D341Med (cell line): ENCODE measurements around the gene UBE2D1.

Experiments used
- DNase-seq: peaks from one replicate; pipeline ENCODE4 v3.0.0; 2012; ENCODE audit warnings: low spot score

UBE2D1 gene

GRCh38 chr10:58334817-58335305 lies at the start of gene UBE2D1:
TSS of gene UBE2D1 (plus strand) at chr10:58335006. CDS start at chr10:58335202, 196 bp downstream.
- peak; percentile 98 for DNase-seq

GRCh38 chr10:58291538-58292174 lies 43.1 kb upstream of the UBE2D1 start:
- DNase-seq, result peak; percentile 67

DNA sequence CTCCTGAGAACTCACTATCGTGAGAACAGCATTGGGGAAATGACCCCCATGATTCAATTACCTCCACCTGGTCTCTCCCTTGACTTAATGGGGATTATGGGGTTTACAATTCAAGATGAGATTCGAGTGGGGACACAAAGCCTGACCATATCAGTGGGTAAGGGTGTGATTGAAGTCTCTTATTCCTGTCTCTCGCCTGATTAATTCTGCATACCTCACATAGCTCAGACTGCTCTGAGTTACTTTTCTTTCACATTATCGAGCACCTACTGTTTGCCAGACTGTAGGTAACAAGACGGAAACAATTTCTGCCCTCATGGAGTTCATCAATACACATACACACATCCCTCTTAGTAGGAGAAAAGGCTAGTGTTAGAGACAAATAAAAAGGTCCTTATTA lies 40.8 kb upstream of the UBE2D1 start:
- no peak for DNase-seq

DNA sequence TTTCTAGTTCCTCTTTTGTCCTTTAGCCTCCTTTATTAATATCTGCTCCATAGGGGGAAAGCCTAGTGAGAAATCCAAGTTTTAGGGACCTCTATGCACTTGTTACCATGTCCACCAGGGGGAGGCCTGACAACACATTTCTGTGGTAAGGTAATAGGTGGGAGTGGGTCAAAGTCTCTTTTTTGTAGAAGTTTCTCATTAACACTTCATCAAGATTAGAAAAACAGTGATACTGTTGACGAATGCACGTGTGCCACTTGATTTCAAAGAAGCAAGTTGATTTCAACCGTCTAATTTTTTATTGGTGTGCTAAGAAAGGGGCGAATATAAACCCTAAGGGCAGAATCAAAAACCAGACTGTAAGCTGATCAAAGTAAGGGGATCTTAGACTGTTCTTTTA lies 35.2 kb upstream of the UBE2D1 start:
- DNase-seq, result peak; percentile 77

GRCh38 chr10:58300676-58301075 lies 34.1 kb upstream of the UBE2D1 start:
- DNase-seq, result no peak

- DNase-seq, result no peak
Observed at GRCh38 chr10:58302254-58302653, 32.6 kb upstream of the UBE2D1 start.

DNA sequence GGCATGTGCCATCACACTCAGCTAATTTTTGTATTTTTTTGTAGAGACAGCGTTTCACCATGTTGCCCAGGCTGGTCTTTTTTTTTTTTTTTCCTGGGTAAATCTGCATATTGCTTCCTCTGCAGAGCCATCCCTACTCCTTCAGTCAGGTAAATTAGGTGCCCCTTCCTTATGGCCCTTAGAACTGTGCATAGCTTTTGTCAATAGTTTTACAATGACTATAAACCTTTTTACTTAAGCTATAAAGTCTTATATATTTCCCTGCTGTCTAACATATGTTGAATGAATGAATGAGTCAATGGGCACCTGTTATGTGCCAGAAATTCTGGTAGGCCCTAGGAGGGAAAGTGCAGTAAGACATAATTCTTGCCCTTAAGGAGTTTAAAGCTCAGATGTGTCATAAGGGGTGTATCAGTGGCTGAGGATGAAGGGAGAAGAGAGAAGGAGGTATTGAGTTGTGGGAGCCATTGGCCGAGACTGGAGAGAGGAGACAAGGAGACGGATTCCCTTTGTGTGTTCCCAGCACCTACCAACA lies 30.6 kb upstream of the UBE2D1 start:
- no peak for DNase-seq

- no peak for DNase-seq
Observed at GRCh38 chr10:58305821-58306220, 29.0 kb upstream of the UBE2D1 start.

GRCh38 chr10:58307676-58308075 lies 27.1 kb upstream of the UBE2D1 start:
- no peak for DNase-seq

DNA sequence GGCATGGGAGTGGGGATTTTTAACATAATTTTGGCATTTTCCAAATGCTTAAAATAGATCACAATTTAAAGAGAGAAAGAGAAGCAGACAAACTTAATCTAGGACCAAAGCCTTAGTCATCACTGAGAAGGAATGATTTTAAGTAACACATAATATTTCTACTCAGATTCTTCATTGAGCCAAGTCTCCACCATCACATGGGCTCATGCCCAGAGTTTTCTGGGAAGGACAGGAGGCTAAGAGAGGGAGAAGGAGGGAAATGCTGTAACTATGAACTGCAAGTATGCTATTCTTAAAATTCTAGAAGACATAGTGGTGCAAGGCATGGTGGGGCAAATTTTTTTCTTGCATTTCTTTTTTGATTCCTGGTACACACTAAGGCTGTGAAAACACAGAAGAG lies 23.8 kb upstream of the UBE2D1 start:
- no peak for DNase-seq

DNA sequence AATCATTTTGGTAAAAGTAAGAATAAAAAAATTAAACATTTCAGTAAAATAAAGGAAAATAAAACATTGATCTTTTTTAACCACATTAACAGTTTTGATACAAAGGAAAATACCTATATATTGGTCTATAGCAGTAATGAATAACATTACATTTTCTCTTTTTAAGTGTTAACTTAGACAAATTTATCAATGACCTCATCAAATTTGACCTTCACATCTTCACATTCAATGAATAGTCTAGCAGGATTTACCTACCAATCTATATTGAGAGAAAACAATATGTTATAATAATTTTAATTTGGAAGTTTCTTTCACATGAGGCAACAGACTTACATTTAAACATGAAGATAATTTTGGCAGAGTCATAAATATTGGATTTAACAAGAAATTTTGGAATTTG lies 17.9 kb upstream of the UBE2D1 start:
- no peak for DNase-seq

GRCh38 chr10:58318346-58318745 lies 16.5 kb upstream of the UBE2D1 start:
- DNase-seq, result peak; percentile 61

DNA sequence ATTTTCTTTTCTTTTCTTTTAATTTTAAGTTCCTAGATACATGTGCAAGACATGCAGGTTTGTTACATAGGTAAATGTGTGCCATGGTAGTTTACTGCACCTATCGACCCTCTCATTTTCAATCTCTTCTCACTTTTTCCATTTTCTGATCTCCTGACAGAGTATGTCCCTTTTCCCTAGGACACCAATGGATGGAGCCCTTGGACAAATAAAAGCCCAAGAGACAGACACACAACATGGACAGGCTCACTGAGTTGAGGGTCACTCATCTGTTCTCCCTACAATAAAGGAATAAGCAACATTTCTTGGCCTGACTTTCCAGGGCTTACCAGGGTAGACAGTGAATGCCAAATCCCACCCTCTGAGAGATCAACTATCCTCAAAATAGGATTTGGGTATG lies 15.2 kb upstream of the UBE2D1 start:
- DNase-seq, result no peak

DNA sequence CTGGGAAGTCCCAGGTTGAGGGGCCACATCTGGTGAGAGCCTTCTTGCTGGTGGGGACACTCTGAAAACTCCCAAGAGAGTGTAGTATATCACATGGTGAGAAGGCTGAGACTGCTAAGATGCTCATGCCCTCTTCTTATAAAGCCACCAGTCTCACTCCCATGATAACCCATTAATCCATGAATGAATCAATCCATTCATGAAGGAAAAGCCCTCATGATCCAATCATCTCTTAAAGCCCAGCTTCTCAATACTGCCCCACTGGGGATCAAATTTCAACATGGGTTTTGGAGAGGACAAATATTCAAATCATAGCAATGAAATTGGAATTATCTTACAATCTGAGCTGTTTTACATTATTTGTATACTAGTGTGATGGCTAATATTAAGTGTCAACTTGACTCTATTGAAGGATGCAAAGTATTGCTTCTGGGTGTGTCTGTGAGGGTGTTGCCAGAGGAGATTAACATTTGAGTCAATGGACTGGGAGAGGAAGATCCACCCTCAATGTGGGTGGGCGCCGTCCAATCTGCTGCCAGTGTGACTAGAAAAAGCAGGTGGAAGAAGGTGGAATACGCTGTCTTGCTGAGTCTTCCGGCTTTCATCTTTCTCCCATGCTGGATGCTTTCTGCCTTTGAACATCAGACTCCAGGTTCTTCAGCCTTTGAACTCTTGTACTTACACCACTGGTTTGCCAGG lies 14.3 kb upstream of the UBE2D1 start:
- no peak for DNase-seq

- no peak for DNase-seq
Observed at GRCh38 chr10:58322072-58322834, 12.6 kb upstream of the UBE2D1 start.

DNA sequence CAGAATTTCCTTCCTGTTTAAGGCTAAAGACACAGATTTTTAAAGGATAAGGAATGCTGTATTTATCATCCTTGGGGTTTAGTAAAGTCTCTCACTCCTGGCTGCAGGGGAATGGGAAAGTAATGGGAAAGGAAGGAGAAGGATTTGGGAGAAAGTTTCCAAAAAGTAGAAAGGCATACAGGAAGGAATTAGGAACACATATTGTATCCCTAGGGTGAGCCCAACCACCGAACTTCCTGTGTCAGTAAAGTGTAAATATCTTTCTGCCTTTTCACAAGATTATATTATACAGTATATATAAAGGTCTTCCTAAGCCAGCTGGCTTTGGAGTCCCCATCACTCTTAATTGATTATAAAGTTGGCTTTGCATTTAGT lies 12.0 kb upstream of the UBE2D1 start:
- DNase-seq, result no peak

- DNase-seq, result peak; percentile 36
Observed at GRCh38 chr10:58326967-58327381, 7.8 kb upstream of the UBE2D1 start.

- no peak for DNase-seq
Observed at GRCh38 chr10:58328233-58328632, 6.6 kb upstream of the UBE2D1 start.

DNA sequence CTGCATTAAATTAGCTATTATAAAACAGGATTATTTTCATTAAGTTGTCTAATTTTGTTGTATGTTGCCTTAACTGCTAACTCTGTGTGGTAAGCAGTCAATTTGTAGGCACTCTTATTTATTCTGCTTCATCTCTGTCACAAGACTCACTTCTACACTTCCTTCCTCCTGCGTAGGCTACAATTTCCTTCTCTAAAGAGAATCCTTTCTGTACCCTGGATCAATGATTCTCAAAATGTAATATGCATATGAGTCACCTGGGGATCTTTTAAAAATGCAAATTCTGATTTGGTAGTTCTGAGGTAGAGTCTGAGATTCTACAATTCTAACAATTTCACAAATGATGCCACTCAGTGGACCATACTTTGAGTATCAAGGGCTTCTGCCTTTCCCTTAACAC lies 4.4 kb upstream of the UBE2D1 start:
- DNase-seq, result no peak

GRCh38 chr10:58331646-58332045 lies 3.2 kb upstream of the UBE2D1 start:
- DNase-seq, result no peak

- no peak for DNase-seq
Observed at GRCh38 chr10:58335306-58336005, 650 bp downstream of the UBE2D1 start.

DNA sequence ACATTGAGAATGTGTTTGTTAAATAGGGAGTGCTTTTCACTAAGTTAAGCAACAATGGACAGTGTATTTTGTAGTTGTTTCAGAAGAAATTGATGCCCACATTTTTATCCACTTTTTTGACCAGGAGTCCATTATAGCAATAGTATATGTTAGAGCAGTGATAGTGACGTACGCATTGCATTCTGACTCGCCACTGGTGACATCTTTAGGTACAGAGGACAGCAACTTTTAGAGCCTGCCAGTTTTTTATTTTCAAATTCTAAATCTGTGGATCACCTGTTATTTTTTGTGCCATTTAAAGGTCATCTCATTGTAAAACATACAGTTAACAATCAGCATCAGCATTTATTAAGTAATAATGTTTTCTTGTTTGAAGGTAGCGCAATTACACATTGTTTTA lies 1.4 kb downstream of the UBE2D1 start:
- DNase-seq, result no peak
